GM12874 (cell line): Measurements from ENCODE around the gene NKIRAS1.

Source experiments
- CTCF ChIP-seq: IDR thresholded peaks from 2 replicates; pipeline ENCODE4 v1.5.1; 2011; ENCODE audit warnings: low read depth, mild to moderate bottlenecking, control low read depth, low read length, moderate library complexity; ENCODE audit not compliant: insufficient read depth

The NKIRAS1 gene

DNA sequence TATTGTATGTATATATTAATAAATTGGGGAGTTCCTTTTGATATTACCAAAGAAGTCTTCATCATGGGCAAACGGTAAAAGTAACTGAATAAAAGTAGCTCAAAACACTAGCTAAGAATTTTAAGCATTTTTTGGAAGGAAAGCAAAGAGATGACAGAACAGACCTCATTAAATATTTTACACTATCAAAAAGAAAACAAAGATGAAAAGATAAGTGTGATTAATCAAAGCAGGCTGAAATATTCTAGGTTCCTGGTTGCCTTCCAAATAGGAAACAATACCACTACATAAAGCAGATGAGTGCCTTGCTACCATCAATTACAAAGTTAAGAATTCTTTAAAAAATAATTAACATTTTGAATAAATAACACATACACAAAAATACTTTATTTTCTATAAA lies 3.6 kb downstream of the NKIRAS1 start:
- no peak for TF ChIP-seq CTCF

DNA sequence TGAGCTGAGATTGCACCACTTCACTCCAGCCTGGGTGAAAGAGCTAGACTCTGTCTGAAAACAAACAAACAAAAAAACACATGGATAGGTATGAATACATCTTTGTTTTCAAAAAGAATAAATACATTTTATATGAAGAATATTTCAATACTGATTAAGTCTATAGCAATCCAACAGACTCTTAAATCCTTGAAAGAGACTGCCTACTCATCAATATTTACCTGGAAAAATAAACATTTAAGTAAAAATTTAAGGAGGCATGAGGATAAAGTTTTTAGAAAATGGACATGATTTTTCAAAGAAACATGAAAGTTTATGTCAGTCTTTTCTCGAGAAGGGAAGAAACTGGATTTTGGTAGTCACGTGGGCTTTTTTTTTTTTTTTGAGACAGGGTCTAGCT lies 5.4 kb downstream of the NKIRAS1 start:
- no peak for TF ChIP-seq CTCF

GRCh38 chr3:23909341-23909740 lies 7.4 kb downstream of the NKIRAS1 start:
- TF ChIP-seq CTCF: no peak

DNA sequence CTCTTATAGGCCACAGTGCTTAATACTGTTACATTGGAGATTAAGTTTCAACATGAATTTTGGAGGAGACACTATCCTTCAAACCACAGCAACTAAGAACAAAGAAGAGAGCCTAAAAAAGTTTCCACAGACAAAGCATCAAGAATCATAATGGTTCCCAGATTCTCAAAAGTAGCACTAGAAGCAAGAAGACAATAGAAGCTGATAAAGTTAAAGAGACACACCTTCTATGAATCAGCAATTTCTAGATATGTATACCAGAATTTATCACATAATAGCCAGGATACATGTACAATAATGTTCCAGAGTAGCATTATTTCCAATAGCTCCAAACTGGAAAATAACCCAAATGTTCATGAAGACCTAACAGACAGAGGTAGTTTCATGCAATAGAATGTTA lies 12.2 kb downstream of the NKIRAS1 start:
- no peak for TF ChIP-seq CTCF

DNA sequence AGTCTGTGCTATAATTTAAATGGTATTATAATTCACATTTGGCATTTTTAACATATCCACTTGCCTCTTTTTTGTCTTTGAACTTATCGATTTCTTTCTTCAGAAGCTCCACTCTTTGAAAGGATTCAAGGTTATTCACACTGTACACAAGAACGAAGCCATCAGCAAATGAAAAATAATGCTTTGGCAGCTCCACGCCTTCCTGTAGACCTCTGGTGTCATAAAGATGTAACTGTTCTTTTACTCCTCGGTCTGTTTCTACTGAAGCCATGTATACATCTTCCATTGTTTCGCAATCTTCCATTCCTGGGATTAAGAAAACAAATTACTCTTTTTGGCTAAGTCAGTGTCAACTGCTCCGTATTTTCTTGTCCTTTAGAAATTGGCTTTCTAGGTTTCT lies 16.0 kb downstream of the NKIRAS1 start:
- TF ChIP-seq CTCF: no peak

DNA sequence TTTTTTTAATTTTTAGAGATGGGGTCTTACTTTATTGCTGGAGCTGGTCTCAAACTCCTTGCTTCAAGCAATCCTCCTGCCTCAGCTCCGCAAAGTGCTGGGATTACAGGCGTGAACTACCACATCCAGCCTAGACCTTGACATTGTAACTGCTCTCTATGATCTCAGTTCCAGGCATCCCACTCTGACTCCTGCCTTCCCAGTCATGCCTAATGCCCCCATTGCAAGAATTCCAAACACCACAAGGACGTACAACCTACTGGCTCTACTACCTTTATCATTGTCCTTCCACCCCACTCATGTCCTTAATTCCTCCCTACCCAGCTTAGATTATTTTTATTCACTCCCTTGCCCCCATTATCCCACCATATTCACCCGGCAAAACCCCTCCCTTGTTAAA lies 21.6 kb downstream of the NKIRAS1 start:
- no peak for TF ChIP-seq CTCF

DNA sequence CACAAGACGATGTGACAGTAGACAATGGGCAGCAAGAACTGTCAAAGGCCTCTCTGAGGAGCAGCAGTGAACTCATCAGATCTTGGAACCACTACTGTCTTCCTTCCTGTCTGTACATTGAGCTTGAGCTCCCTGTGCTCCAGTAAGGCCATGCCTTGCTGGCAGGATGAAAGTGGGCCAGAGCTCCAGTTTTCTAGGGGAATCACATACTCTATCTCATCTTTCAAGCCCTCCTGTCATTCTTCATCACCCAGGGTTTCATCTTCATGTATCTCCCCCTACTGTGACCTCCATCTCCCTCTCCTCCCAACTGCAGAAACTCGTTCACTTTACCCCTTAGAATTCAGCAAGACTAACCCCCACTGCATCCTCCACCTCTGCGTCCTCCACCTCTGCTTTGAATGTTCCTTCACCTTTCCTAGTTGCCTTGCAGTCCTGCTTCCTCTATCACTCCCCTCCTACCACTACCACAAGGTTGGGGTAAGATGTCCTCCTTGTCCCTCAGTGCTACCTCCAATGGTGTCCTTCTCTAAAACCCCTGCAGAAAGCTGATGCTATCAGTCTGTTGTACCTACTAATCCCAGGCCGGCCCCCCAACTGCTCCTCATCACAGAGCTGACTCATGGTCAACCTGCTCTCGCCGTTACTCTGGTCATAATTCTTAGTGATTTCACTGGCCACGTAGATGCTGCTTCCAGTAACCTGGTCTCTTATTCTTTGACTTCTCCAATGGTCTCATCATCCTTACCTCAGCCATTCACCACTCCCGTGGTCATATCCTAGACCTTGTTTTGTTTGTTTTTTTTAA lies 22.3 kb downstream of the NKIRAS1 start:
- TF ChIP-seq CTCF: no peak

DNA sequence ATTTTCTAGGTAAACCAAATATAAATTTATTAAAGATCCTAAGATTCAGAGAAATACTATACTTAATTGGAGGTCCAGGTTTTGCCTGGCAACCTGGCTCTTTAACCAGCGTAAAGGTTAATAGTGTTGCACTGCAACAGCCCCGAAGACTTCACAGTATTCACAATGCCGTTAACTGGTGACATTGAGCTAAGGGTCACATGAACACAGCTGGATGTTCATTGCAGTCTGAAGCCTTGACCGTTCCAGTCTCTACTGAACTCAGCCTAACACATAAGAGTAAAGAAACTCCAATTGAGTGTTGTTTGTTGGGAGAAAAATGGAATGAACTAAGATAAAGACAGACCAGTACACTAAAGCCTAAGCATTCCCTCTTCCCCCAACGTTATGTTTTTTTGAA lies 26.8 kb downstream of the NKIRAS1 start:
- TF ChIP-seq CTCF: no peak
